ENCODE measurements around the gene EPHA4.
"Not testable (repeated sequence)": the region's sequence is repeated elsewhere in the genome, so short reads cannot be mapped to it uniquely, and the experiment has no call there.

Gene EPHA4

GRCh38 chr2:221515864-221516263 lies 56.2 kb downstream of the EPHA4 start:
- no peak for TF ChIP-seq CTCF (IDR thresholded peaks at IDR 0.05; ENCODE audit: low read depth, low read length)
- DNase-seq (ENCODE audit: low read depth in 2 of 2), result no peak
- H3K4me3 ChIP-seq (replicated peaks in 1 of 2; ENCODE audit: low read depth in 2 of 2, low read length in 2 of 2), result no peak overlapping the region

GRCh38 chr2:221514305-221515040 lies 57.6 kb downstream of the EPHA4 start:
- DNase-seq (ENCODE audit: low read depth in 2 of 2), result no peak
- TF ChIP-seq CTCF (IDR thresholded peaks at IDR 0.05; ENCODE audit: low read depth, low read length), result no peak
- H3K4me3 ChIP-seq (replicated peaks in 1 of 2; ENCODE audit: low read depth in 2 of 2, low read length in 2 of 2), result no peak overlapping the region

GRCh38 chr2:221513232-221513631 lies 58.9 kb downstream of the EPHA4 start:
- TF ChIP-seq CTCF (IDR thresholded peaks at IDR 0.05; ENCODE audit: low read depth, low read length), result no peak
- DNase-seq (ENCODE audit: low read depth in 2 of 2), result no peak

GRCh38 chr2:221511325-221511724 lies 60.8 kb downstream of the EPHA4 start:
- not testable (repeated sequence) for H3K4me3 ChIP-seq (replicated peaks in 1 of 2; ENCODE audit: low read depth in 2 of 2, low read length in 2 of 2); DNase-seq (ENCODE audit: low read depth in 2 of 2)

More at GRCh38 chr2:221513232-221513631, 58.9 kb downstream of the EPHA4 start:
- no peak overlapping the region for H3K4me3 ChIP-seq (replicated peaks in 1 of 2; ENCODE audit: low read depth in 2 of 2, low read length in 2 of 2)

DNA sequence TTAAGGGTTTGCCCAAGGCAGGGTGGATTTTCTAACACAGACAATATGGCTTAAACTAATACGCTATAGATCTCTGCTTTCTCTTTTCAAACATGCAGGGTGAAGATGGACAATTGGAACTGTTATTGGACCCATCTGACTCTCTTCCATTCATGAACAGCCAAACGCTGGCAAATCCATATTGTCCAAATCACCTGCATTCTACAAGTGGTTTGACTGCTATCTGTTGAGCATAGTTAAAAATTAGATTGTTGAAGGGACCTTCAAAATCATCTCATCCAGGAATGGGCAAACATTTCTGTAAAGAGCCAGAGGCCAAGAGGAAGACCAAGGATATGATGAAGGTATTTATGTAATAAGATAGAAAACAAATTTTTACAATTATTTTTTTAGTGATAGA lies 65.6 kb downstream of the EPHA4 start:
- DNase-seq (ENCODE audit: low read depth in 2 of 2), result no peak
- no peak overlapping the region for H3K4me3 ChIP-seq (replicated peaks in 1 of 2; ENCODE audit: low read depth in 2 of 2, low read length in 2 of 2)
- TF ChIP-seq CTCF (IDR thresholded peaks at IDR 0.05; ENCODE audit: low read depth, low read length), result no peak

DNA sequence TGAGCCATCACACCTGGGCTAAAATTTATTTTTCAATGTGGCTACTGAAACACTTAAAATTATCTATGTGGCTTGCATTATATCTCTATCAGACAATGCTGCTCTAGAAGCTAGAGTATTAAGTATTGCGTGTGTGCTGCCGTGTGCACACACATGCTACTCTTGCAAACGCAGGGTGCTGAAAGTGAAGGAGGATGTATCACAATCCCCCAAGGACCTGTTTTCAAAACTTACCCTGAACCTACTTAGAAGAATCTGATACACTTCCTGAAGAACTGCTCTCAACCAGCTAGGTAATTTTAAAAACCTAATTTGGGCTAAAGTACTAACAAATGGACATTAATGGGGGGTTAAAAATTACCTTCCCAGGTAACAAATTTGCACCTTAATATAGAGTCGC lies 66.5 kb downstream of the EPHA4 start:
- no peak for DNase-seq (ENCODE audit: low read depth in 2 of 2)
- no peak for TF ChIP-seq CTCF (IDR thresholded peaks at IDR 0.05; ENCODE audit: low read depth, low read length)
- H3K4me3 ChIP-seq (replicated peaks in 1 of 2; ENCODE audit: low read depth in 2 of 2, low read length in 2 of 2), result no peak overlapping the region

GRCh38 chr2:221504905-221505304 lies 67.2 kb downstream of the EPHA4 start:
- DNase-seq (ENCODE audit: low read depth in 2 of 2), result no peak
- TF ChIP-seq CTCF (IDR thresholded peaks at IDR 0.05; ENCODE audit: low read depth, low read length), result no peak
- H3K4me3 ChIP-seq (replicated peaks in 1 of 2; ENCODE audit: low read depth in 2 of 2, low read length in 2 of 2), result no peak overlapping the region

Data from cardiac fibroblast (primary cell).